Endodermal cell (in vitro differentiated cells): ENCODE data around the gene CERS3. TPM values are rescaled to one million over a fixed set of nuclear protein-coding genes. Genes with fewer than 3 reads are reported as not detected.

Source experiments
- DNase-seq: peaks from one replicate; pipeline ENCODE4 v3.0.0-alpha.2; 2017
- H3K27ac ChIP-seq: 2 replicates; pipeline ENCODE4 v1.5.1; 2013; ENCODE audit warnings: mild to moderate bottlenecking, low read depth, low read length, moderate library complexity
- H3K27me3 ChIP-seq: 2 replicates; pipeline ENCODE4 v1.6.1; 2013; ENCODE audit warnings: mild to moderate bottlenecking, low read length, moderate library complexity; ENCODE audit not compliant: insufficient read depth, control insufficient read depth, poor library complexity, severe bottlenecking
- H3K36me3 ChIP-seq: 2 replicates; pipeline ENCODE4 v1.7.0; 2013; ENCODE audit warnings: mild to moderate bottlenecking, low read length, moderate library complexity; ENCODE audit not compliant: control insufficient read depth, insufficient read depth
- H3K4me1 ChIP-seq: one replicate; pipeline ENCODE4 v1.7.0; 2013; ENCODE audit warnings: low read length; ENCODE audit not compliant: control insufficient read depth, insufficient read depth
- H3K4me3 ChIP-seq: 2 replicates; pipeline ENCODE4 v1.5.1; 2013; ENCODE audit warnings: mild to moderate bottlenecking, low read length, moderate library complexity
- H3K9ac ChIP-seq: 2 replicates; pipeline ENCODE4 v1.6.1; 2013; ENCODE audit warnings: mild to moderate bottlenecking, low read length, moderate library complexity; ENCODE audit not compliant: poor library complexity, severe bottlenecking; ENCODE audit errors: extremely low read depth
- H3K9me3 ChIP-seq: 2 replicates; pipeline ENCODE4 v1.6.1; 2013; ENCODE audit warnings: mild to moderate bottlenecking, low read length, moderate library complexity; ENCODE audit not compliant: control insufficient read depth
- H3K27ac Mint-ChIP-seq: 2 replicates; pipeline ENCODE4 v1.8.0; 2020; ENCODE audit warnings: mixed read lengths
- H3K27me3 Mint-ChIP-seq: 2 replicates; pipeline ENCODE4 v1.8.0; 2021; ENCODE audit warnings: mild to moderate bottlenecking, mixed read lengths; ENCODE audit not compliant: insufficient read depth
- H3K36me3 Mint-ChIP-seq: 2 replicates; pipeline ENCODE4 v1.8.0; 2020; ENCODE audit warnings: low read depth, mixed read lengths
- H3K4me1 Mint-ChIP-seq: 2 replicates; pipeline ENCODE4 v1.8.0; 2020; ENCODE audit warnings: mixed read lengths
- H3K4me3 Mint-ChIP-seq: 2 replicates; pipeline ENCODE4 v1.8.0; 2020; ENCODE audit warnings: mild to moderate bottlenecking, moderate library complexity, mixed read lengths
- H3K9me3 Mint-ChIP-seq: 2 replicates; pipeline ENCODE4 v1.8.0; 2020; ENCODE audit warnings: mild to moderate bottlenecking, mixed read lengths
- CTCF ChIP-seq: fragments of 200-600 bp; sonication (generic); conservative IDR thresholded peaks from 2 replicates; pipeline ENCODE4 v1.5.0; 2021; ENCODE audit warnings: antibody characterized with exemption, mild to moderate bottlenecking
- WGBS, 2 experiments: methylation state at CpG; one replicate each; pipeline versions ENCODE4 v1.1.5 to v1.1.7; 2013; ENCODE audit warnings: missing lambda C conversion rate in 2 of 2, mixed read lengths in 1 of 2; ENCODE audit not compliant: insufficient coverage in 1 of 2, insufficient read length in 1 of 2; 5-methylcytosine and 5-hydroxymethylcytosine counted together
- total RNA-seq, 2 donors: library from RNA; stranded (reverse); fragmentation: NEBNext Ultra II Directional in 1 of 2; extraction: Animal tissue kit (Norgen Biotek cat#: 25700) in 1 of 2; gene quantifications; 2 replicates in 1 of 2; 3 replicates in 1 of 2; pipeline ENCODE4 v1.2.1, GENCODE V29; 2021

Gene CERS3
- total RNA-seq, 2 donors from 2014 or later: 0.48 TPM; not detected in 1

GRCh38 chr15:100464256-100464655 is 64.5 kb downstream of the CERS3 start:
- 87 to 92% methylated on average over 2 to 3 of the region's 3 CpGs for WGBS, 2 experiments
- no peak overlapping the region for H3K9ac ChIP-seq
- H3K27ac ChIP-seq: no peak overlapping the region
- Mint-ChIP-seq H3K36me3 (no peaks in the 10 kb centered on the region), H3K27ac (no peak overlapping the region), H3K27me3 (no peaks in the 10 kb centered on the region), H3K4me1 (no peaks in the 10 kb centered on the region), H3K4me3 (no peak overlapping the region), H3K9me3 (no peaks in the 10 kb centered on the region)
- DNase-seq: no peak
- no peaks in the 10 kb centered on the region for H3K4me1 ChIP-seq
- no peak for TF ChIP-seq CTCF
- no peaks in the 10 kb centered on the region for H3K27me3 ChIP-seq
- H3K9me3 ChIP-seq: no peaks in the 10 kb centered on the region
- H3K4me3 ChIP-seq: no peak overlapping the region
- no peaks in the 10 kb centered on the region for H3K36me3 ChIP-seq

GRCh38 chr15:100463515-100463914 is 65.2 kb downstream of the CERS3 start:
- DNase-seq: no peak
- Mint-ChIP-seq H3K4me1 (no peaks in the 10 kb centered on the region), H3K36me3 (no peaks in the 10 kb centered on the region), H3K27ac (no peak overlapping the region), H3K9me3 (no peaks in the 10 kb centered on the region), H3K27me3 (no peaks in the 10 kb centered on the region), H3K4me3 (no peak overlapping the region)
- no peaks in the 10 kb centered on the region for H3K9me3 ChIP-seq
- no peaks in the 10 kb centered on the region for H3K36me3 ChIP-seq
- H3K27ac ChIP-seq: no peak overlapping the region
- no peaks in the 10 kb centered on the region for H3K27me3 ChIP-seq
- 89 to 94% methylated on average over 2 to 4 of the region's 4 CpGs for WGBS, 2 experiments
- H3K9ac ChIP-seq: no peak overlapping the region
- H3K4me3 ChIP-seq: no peak overlapping the region
- no peak for TF ChIP-seq CTCF
- H3K4me1 ChIP-seq: no peaks in the 10 kb centered on the region

- Histone ChIP-seq H3K4me3 (no peak overlapping the region), H3K4me1 (no peaks in the 10 kb centered on the region), H3K27me3 (no peaks in the 10 kb centered on the region), H3K36me3 (no peaks in the 10 kb centered on the region), H3K27ac (no peak overlapping the region), H3K9ac (no peak overlapping the region), H3K9me3 (no peaks in the 10 kb centered on the region)
- Mint-ChIP-seq H3K27ac (no peak overlapping the region), H3K4me3 (no peak overlapping the region), H3K9me3 (no peaks in the 10 kb centered on the region), H3K36me3 (no peaks in the 10 kb centered on the region), H3K27me3 (no peaks in the 10 kb centered on the region), H3K4me1 (no peaks in the 10 kb centered on the region)
- DNase-seq: no peak
- 36 to 58% methylated on average over 2 of the region's 2 CpGs for WGBS, 2 experiments
- TF ChIP-seq CTCF: no peak
Observed at GRCh38 chr15:100461049-100461448, 67.7 kb downstream of the CERS3 start.
